Right lobe of liver (tissue), 6 donors: Measurements from ENCODE around the gene SLC7A14. TPM values are rescaled to one million over a fixed set of nuclear protein-coding genes. Genes with fewer than 3 reads are reported as not detected.
A peak's percentile ranks its signal among the peaks of the same experiment; 100 is the strongest.

Source experiments
- ATAC-seq, 4 donors: fragments of 200-7000 bp; cut with Tn5 transposase; one replicate each; pipeline ENCODE4 v1.9.1; 2020; ENCODE audit warnings: mild to moderate bottlenecking in 4 of 4, moderate library complexity in 4 of 4
- DNase-seq, 3 donors: peaks; one replicate each; pipeline ENCODE4 v3.0.0-alpha.2; 2020
- H3K27ac ChIP-seq, 3 donors: fragments of 200-600 bp; one replicate each; pipeline ENCODE4 v1.8.0; 2022
- H3K27me3 ChIP-seq, 2 donors: fragments of 200-600 bp; one replicate each; pipeline ENCODE4 v1.8.0; 2022
- H3K36me3 ChIP-seq, 4 donors: fragments of 200-600 bp; sonication (generic) in 1 of 4; one replicate each; pipeline versions ENCODE4 v1.5.1 to v1.8.0; 2017 to 2022; ENCODE audit warnings: control low read depth in 1 of 4
- H3K4me1 ChIP-seq, 4 donors: fragments of 200-600 bp; sonication (generic) in 1 of 4; one replicate each; pipeline versions ENCODE4 v1.5.1 to v1.8.0; 2017 to 2022; ENCODE audit warnings: control low read depth in 1 of 4
- H3K4me3 ChIP-seq, 3 donors: fragments of 200-600 bp; one replicate each; pipeline ENCODE4 v1.8.0; 2022
- H3K9me3 ChIP-seq, 4 donors: fragments of 200-600 bp; sonication (generic) in 1 of 4; one replicate each; pipeline versions ENCODE4 v1.5.1 to v1.8.0; 2017 to 2022; ENCODE audit warnings: control low read depth in 1 of 4
- POLR2A ChIP-seq: fragments of 450-650 bp; IDR thresholded peaks from one replicate; pipeline ENCODE4 v1.6.1; 2017; ENCODE audit warnings: antibody characterized with exemption, mild to moderate bottlenecking
- whole genome bisulfite sequencing: methylation state at CpG from one replicate; pipeline ENCODE4 v1.1.6; 2018; ENCODE audit warnings: low coverage, low lambda C conversion rate; ENCODE audit not compliant: insufficient coverage; ENCODE audit errors: missing lambda C conversion rate; 5-methylcytosine and 5-hydroxymethylcytosine counted together
- intact Hi-C, 2 donors: fragments of 100-400 bp; cut with DNase I; formaldehyde crosslinking; loops; one replicate each; pipeline versions ENCODE4 v1.11.2 to v1.14.1; 2022
- total RNA-seq, 6 experiments: library from RNA; depleted of rRNA in 2 of 6; stranded (reverse); fragments of >200 nt in 2 of 6; fragmentation: NEBNext Ultra II Directional in 3 of 6; extraction: Animal tissue kit (Norgen Biotek cat#: 25700) in 3 of 6; gene quantifications; one replicate each; pipeline versions ENCODE4 v1.1.0 to v1.2.4, GENCODE V29; 2016 to 2023
- TF ChIP-seq, protein P1 (sequence below), 4 donors: fragments of 200-600 bp in 3 of 4; fragments of 450-650 bp in 1 of 4; IDR thresholded peaks; one replicate each; pipeline versions ENCODE4 v1.5.1 to v1.8.0; 2016 to 2022; ENCODE audit warnings: antibody characterized with exemption in 4 of 4, mild to moderate bottlenecking in 2 of 4
- donor health status: DM: no; HTN: yes; CAD: no.
- donor health status: DM: no; HTN: no; CAD: no.
- donor health status: DM: no; HTN: no; CAD: no.
- donor health status: DM: no; HTN: yes; CAD: no.
- donor health status: DM: no; HTN: yes; CAD: no.

The SLC7A14 gene
- total RNA-seq, 6 experiments from 2014 or later: 0.05 to 0.11 TPM; not detected in 4

DNA sequence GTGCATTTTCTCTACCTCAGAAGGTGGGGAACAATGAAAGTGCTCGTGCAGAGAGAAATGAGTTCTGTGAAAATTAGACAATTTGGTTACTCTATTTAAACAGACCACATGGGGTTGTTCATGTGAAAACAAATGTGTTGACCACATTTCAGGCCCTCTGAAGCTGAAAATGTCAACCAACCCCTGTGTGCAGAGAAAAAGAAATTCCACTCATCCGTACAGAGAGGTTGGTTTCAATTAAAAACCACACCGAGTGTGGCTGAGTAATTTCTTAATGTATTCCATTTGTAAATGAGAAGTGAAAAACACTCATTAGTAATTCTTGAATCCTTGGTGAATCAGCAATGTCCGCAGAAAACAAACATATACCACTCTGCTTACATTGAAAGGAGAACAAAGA, 46.9 kb upstream of the SLC7A14 start:
- DNase-seq (no peak), ATAC-seq (no peak)
- no peak overlapping the region for H3K27ac ChIP-seq
- H3K4me1 ChIP-seq: peaks cover 0 to 13% (median 3%) of the 10 kb centered on the region in 4 donors
- no peaks in the 10 kb centered on the region for H3K27me3 ChIP-seq
- intact Hi-C loops: no loop called here
- WGBS: 75% methylated on average over 3 of the region's 4 CpGs
- no peak overlapping the region for H3K4me3 ChIP-seq
- no peak for TF ChIP-seq POLR2A
- TF ChIP-seq, protein P1, sequence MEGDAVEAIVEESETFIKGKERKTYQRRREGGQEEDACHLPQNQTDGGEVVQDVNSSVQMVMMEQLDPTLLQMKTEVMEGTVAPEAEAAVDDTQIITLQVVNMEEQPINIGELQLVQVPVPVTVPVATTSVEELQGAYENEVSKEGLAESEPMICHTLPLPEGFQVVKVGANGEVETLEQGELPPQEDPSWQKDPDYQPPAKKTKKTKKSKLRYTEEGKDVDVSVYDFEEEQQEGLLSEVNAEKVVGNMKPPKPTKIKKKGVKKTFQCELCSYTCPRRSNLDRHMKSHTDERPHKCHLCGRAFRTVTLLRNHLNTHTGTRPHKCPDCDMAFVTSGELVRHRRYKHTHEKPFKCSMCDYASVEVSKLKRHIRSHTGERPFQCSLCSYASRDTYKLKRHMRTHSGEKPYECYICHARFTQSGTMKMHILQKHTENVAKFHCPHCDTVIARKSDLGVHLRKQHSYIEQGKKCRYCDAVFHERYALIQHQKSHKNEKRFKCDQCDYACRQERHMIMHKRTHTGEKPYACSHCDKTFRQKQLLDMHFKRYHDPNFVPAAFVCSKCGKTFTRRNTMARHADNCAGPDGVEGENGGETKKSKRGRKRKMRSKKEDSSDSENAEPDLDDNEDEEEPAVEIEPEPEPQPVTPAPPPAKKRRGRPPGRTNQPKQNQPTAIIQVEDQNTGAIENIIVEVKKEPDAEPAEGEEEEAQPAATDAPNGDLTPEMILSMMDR (IDR thresholded peaks at IDR 0.05): no peak
- no peaks in the 10 kb centered on the region for H3K36me3 ChIP-seq
- H3K9me3 ChIP-seq: no peaks in the 10 kb centered on the region

- Histone ChIP-seq H3K4me3 (no peak overlapping the region), H3K27ac (peak overlapping the region in 2 of 3 donors; percentile 3 to 20), H3K9me3 (no peaks in the 10 kb centered on the region), H3K36me3 (no peaks in the 10 kb centered on the region), H3K4me1 (peaks cover 0 to 13% (median 3%) of the 10 kb centered on the region in 4 donors), H3K27me3 (no peaks in the 10 kb centered on the region)
- WGBS: 69% methylated on average over 7 of the region's 7 CpGs
- intact Hi-C loops: no loop called here
- no peak for TF ChIP-seq POLR2A
- ATAC-seq (peak; percentile 74 to 93 (median 78)), DNase-seq (no peak)
Observed at GRCh38 chr3:170631755-170632488, 46.0 kb upstream of the SLC7A14 start.

DNA sequence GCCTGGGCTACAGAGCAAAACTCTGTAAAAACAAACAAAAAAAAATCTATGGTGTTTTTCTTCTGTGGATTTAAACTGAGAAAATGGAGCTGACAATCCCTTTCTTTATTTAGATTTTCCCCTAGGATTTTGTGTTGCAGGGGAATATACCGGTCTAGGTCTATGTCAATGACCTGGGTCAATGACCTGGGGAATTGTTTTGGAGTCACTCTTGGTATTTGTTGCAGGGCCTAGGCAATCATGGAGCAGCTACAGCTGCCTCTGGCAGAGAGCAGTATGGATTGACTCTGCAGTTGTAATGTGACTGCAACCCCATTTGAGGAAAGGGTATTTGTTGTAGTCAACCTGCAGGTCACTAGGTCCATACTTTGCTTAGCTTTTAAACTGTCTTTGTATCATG, 37.6 kb upstream of the SLC7A14 start:
- ATAC-seq (peak; percentile 85 to 99 (median 94)), DNase-seq (no peak)
- Histone ChIP-seq H3K27me3 (no peaks in the 10 kb centered on the region), H3K4me1 (peaks cover 0 to 10% (median 0%) of the 10 kb centered on the region in 4 donors), H3K9me3 (no peaks in the 10 kb centered on the region), H3K36me3 (no peaks in the 10 kb centered on the region), H3K4me3 (no peak overlapping the region), H3K27ac (no peak overlapping the region)
- TF ChIP-seq, protein P1 (IDR thresholded peaks at IDR 0.05): no peak
- TF ChIP-seq POLR2A: no peak
- intact Hi-C loops: no loop called here
- WGBS: 14% methylated on average over 1 of the region's 1 CpG

DNA sequence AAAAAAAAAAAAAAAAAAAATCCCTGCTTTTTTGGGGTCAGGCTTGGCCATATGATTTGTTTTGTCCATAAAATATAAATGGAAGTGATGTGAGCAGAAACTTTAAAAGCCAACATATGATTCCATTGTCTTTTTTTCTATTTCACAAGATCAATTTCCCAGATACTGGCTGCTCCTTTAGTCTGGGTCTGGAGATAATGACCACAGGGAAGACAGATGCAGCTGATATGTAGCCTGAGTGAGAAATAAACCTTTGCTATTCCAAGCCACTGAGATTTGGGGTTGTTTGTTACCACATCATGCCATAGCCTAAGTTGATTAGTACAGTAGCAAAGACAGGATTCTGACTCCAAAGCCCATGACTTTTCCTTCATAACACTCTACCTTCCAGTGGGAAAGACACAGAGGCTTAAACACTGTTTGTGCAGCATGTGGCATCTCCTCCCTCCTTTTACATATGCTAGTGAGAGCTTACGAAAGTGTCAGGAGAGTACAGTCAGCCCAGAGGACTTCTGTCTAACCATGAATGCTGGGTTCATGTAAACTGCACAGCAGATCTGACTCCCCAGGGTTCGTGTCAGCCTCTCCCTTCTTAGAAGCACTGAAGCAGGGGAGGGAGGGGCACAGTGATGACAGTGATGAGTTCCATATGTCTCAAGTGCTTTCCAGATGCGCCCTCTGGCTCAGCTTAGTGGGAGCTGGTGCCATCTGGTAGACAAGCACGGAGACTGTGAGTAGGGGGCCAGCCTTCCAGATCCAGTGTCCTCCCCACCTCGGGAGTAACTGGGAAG, 36.7 kb upstream of the SLC7A14 start:
- no peak for TF ChIP-seq POLR2A
- TF ChIP-seq, protein P1 (IDR thresholded peaks at IDR 0.05): no peak
- intact Hi-C loops: no loop called here
- Histone ChIP-seq H3K36me3 (no peaks in the 10 kb centered on the region), H3K4me3 (no peak overlapping the region), H3K27ac (no peak overlapping the region), H3K4me1 (peaks cover 0 to 10% (median 0%) of the 10 kb centered on the region in 4 donors), H3K27me3 (no peaks in the 10 kb centered on the region), H3K9me3 (no peaks in the 10 kb centered on the region)
- DNase-seq: no peak
- 60% methylated on average over 3 of the region's 5 CpGs for WGBS
- peak in 2 of 4 donors; percentile 21 to 36 for ATAC-seq

- 60% methylated on average over 2 of the region's 5 CpGs for WGBS
- Histone ChIP-seq H3K27me3 (no peaks in the 10 kb centered on the region), H3K4me1 (peaks cover 0 to 10% (median 0%) of the 10 kb centered on the region in 4 donors)
Observed at GRCh38 chr3:170621256-170621655, 35.4 kb upstream of the SLC7A14 start.

More at GRCh38 chr3:170621256-170621655, 35.4 kb upstream of the SLC7A14 start:
- Histone ChIP-seq H3K9me3 (no peaks in the 10 kb centered on the region), H3K4me3 (no peak overlapping the region), H3K27ac (no peak overlapping the region), H3K36me3 (no peaks in the 10 kb centered on the region)
- no peak for TF ChIP-seq POLR2A
- TF ChIP-seq, protein P1 (IDR thresholded peaks at IDR 0.05): no peak
- ATAC-seq (no peak), DNase-seq (no peak)
- intact Hi-C loops: no loop called here
